Right ventricle myocardium superior (tissue), 1 donor: ENCODE data around the gene SMYD2. TPM values are rescaled to one million over a fixed set of nuclear protein-coding genes. Genes with fewer than 3 reads are reported as not detected.

Experiments used
- ATAC-seq: fragments of 200-7000 bp; cut with Tn5 transposase; one replicate; pipeline ENCODE4 v1.9.1; 2020; ENCODE audit warnings: mild to moderate bottlenecking; ENCODE audit not compliant: poor library complexity
- DNase-seq: peaks from one replicate; pipeline ENCODE4 v3.0.0-alpha.2; 2020
- intact Hi-C: fragments of 100-400 bp; cut with DNase I; formaldehyde crosslinking; loops from one replicate; pipeline ENCODE4 v1.11.2; 2022
- total RNA-seq: library from RNA; stranded (reverse); fragmentation: NEBNext Ultra II Directional; extraction: Animal tissue kit (Norgen Biotek cat#: 25700); gene quantifications from one replicate; pipeline ENCODE4 v1.2.1, GENCODE V29; 2021
- donor health status: DM: no; HTN: yes; CAD: no; lungs with severe emphysema.

SMYD2 gene
- total RNA-seq, 1 donor from 2014 or later = 184 TPM

DNA sequence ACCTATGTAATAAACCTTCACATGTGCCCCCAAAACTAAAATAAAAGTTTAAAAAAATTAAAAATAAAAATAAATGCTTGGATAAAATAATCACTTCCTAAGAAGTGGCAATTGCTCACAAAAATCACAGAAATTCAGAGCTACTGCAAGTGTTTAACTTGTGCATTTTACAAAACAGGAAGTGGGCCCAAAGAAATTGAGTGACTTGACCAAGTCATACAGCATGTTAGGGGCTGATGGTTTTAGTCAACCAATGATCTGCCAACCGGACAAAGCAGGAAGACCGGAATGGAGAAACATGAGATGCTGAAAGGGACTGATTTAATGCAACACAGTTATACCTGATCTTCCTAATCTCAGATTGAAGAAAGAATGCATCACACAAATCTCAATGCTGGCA, 96.5 kb downstream of the SMYD2 start:
- no peak for ATAC-seq

DNA sequence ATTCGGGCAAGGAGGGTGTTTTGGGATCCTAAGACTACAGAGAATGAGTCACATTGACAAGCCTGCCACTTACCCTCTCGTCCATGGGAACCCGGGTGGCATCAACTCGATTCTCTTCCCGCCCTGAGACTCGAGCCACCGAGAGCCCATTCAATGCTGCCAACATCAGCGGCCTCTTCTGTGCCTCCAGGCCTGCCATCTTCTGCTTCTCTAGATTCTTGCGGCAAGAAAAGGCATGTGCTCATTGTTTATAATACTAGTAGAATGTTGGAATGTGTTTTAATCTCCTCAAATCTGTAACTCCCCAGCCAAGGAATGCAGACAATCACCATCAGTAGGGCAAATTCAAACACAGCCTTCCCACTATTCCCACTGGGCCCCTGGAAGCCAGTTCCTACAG, 96.9 kb downstream of the SMYD2 start:
- intact Hi-C loops = no loop called here
- ATAC-seq (no peak), DNase-seq (no peak)

More for the DNA sequence above, 96.5 kb downstream of the SMYD2 start:
- intact Hi-C loops = no loop called here
- DNase-seq = no peak

DNA sequence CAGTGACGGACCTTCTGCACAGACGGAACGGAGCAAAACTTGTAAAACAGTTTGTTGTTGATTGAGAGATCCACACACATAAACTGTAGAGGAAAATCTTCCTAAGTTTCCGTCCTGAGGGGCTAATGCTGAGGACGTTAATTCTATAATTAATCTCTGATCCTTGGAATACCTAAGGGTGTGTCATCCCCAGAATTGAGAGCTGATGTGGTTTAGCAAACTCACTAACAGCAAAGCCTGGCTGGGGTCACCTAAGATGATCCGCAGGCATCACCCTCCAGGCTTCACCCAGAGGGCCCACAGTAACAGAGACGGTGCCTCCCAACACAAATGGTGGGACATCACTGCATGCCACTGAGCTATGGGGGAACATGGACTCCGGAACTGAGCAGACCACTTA, 97.5 kb downstream of the SMYD2 start:
- no peak for DNase-seq
- intact Hi-C loops = no loop called here
- ATAC-seq = no peak

DNA sequence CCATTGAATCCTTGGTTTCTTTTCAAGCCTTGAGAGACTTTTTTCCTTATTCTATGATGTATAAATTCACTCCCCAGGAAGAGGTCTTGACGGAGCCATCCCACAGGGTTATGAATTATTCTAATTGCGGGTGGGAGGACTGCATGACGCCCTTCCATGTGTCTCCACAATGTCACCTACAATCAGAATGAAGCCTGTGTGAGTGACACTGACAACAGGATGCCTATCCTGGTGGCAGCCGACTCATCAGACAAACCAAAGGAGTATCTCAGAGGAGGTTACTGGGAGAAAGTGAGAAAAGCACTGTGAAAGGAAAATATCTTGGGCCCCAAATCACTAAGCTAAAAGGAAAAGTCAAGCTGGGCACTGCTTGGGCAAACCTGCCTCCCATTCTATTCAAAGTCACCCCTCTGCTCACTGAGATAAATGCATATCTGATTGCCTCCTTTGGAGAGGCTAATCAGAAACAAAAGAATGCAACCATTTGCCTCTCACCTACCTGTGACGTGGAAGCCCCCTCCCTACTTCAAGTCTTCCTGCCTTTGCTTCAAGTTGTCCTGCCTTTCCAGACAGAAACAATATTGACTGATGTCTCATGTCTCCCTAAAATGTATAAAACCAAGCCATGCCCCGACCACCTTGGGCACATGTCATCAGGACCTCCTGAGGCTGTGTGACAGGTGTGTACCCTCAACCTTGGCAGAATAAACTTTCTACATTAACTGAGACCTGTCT, 98.4 kb downstream of the SMYD2 start:
- DNase-seq (no peak), ATAC-seq (no peak)
- intact Hi-C loops = no loop called here

DNA sequence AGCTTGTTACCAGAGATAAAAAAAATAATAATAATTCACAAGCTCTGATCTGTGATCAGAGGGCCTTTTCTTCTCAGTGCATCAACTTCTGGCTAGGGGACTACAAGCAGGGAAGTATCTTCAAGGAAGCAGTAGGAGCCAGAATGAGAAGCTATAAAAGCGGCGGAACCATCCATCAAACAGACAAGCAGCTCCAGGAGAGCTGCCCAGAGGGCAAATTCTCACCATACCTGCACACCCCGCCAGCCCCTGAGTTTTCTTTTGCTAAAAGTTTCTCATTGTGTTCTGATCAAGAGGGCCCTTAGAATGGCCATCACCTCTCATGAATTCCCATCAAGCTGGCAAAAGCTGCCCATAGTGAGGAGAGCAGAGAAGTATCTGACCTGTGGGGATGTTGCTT, 99.4 kb downstream of the SMYD2 start:
- ATAC-seq (no peak), DNase-seq (no peak)
- intact Hi-C loops = no loop called here

DNA sequence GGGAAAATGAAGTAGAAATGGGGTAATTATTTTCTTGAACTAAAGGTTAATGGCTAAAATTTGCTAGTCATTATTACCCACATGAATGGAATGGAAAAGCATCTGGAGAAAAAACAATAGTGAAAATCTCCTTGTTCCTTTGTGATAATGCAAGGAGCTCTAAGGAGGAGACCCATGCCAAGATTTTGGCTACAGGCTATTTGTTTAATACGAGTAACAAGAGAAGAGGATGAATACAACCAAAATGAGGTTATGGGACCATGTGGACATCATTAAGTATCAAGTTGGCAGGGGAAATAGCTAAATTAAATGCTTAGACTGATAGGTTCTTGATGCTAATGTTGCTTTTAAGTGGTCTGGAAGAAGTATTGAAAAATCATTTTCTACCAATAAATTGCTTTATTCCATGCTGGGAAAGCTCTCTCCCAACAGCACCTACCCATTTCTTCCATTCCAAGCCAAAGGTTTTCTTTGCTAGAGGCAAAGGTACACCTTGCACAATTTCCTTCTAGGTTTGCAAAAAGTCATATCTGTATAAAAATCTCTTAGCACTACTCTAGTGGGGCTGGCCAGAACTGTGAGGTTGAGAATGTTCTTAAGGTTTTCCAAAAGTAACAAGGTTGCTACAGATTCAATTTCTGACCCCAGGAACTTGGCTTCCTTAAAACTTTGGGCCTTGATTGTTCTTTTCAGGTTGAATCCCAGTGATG, 100.2 kb downstream of the SMYD2 start:
- intact Hi-C loops = no loop called here
- no peak for DNase-seq
- ATAC-seq = no peak

DNA sequence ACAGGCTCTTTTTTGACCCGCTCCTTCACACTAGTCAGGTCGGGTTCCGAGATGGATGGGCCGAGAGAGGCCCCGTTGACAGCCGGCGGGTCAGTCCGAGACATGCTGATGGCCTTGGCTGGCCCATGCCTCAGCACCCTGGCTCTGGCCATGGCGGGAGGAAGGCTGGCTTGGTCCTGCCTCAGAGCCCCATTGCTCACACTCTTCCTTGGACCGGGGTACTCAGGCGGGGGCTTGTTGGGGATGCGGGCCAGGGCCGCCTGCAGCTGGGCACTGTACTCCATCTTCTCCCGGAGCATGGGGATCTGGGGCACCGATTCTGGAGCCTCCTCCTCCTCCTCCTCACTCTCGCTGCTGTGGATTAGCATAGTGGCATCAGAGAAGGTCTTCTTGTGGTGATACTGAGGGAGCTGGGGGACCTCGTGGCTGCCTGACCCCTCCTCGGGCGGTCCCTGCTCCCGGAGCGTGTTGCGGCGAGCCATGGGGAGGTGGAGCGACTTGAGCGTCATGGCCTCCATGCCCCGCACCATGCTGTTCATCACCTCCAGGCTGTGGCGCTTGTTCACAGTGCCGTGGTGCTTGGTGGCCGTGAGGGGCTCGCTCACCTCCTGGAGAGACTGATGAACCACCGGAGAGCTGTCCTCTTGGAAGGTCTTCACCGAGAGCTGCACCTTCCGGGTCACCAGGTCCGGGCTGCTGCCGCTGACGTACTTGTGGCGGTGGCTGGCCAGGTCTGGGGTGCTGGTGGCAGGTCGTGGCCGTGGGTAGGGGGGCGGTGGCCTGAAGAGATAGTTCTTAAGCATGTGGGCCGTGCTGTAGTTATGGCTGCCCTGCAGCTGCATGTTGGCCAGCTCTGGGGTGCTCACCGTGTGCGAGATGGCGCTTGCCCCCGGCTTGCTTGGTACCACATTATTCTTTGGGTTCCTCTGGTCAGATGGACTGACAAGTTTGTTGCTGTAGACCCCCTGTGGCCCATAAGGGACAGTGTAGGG, 102.7 kb downstream of the SMYD2 start:
- no peak for DNase-seq
- ATAC-seq = no peak
- intact Hi-C loops = no loop called here

DNA sequence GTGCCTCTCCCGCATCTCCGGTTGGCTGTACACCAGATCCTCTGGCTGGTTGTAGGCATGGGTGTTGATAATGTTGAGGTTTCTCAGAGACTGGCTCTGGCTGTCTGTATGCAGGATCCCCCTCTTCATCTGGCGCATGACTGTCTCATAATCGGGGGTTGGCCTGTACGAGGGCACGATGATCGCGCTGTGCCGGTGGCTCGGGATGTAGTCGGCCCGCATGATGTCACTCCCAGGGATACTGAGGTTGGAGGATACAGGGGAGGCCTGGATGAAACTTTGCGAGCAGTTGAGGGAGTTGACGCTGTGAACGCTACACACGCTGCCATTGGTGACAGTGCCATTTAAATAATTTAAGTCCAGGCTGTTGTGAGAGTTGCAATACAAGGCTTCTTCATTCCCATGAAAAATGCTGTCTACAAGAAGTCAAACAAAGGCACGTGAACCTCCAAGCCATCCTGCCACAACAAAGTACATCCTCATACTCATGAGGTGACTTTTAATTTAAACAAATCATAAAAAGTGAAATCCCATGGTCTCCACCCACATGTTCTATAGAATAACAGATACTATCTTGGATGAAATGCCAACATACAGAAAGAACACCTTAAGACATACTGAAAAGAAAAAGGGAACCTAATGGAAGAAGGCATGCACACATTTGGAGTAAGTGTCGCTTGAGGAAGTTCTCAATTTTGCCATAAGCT, 103.6 kb downstream of the SMYD2 start:
- DNase-seq (no peak), ATAC-seq (no peak)
- intact Hi-C loops = loop anchor here (5.0 kb wide), 1 partner anchor 198 kb away; no protein-coding TSS in a partner anchor

DNA sequence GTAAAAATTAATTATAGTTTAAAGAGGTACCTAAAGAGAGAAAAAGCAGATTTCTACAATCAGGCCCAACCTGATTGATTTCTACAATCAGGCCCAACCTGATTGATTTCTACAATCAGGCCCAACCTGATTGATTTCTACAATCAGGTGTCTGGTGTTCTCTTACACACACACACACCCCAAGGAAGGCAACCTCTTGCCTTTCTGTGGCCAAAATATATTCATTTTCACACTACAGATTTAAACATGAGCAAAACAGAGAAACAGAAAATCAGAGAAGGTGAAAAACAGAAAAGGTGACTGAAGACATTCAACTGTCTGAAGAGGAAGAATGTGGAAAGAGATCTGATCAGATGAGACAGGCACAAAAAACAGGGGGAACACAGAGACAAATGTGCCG, 104.5 kb downstream of the SMYD2 start:
- DNase-seq (no peak), ATAC-seq (no peak)
- intact Hi-C loops = loop anchor here (5.0 kb wide), 1 partner anchor 197 kb away; no protein-coding TSS in a partner anchor

DNA sequence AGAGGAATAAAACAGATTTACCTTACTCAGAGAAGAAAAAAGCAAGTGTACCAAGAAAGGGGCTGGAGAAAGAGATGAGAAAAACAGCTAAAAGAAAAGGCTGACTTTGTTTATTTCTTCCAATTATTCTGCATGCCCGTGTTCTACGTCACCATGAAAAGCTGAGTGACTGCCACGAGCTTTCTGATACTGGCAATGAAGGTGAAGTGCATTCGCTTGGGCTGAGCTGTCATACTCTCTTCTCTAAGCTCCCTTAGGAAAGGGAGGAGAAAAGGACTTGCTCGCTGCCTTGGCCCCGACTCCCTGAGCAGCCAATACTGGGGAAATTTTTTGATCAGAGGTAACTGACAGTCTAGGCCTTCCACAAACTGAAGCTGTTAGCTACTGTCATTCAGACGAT, 105.4 kb downstream of the SMYD2 start:
- intact Hi-C loops = loop anchor here (5.0 kb wide), 1 partner anchor 196 kb away; no protein-coding TSS in a partner anchor
- DNase-seq = no peak
- ATAC-seq = no peak
